Activated CD4-positive, alpha-beta T cell treated with anti-CD3 and anti-CD28 coated beads, Interleukin-2, amount 50 U/mL, for 16 hours (primary cell): ENCODE measurements around the gene ADAMTS12.

Experiments
- DNase-seq: peaks from one replicate; pipeline ENCODE4 v3.0.0-alpha.2; 2020

ADAMTS12 gene

GRCh38 chr5:33748754-33749153 lies 143.0 kb downstream of the ADAMTS12 start:
- no peak for DNase-seq

- no peak for DNase-seq
Observed at GRCh38 chr5:33745101-33745770, 146.6 kb downstream of the ADAMTS12 start.

- DNase-seq: no peak
Observed at GRCh38 chr5:33743099-33743498, 148.7 kb downstream of the ADAMTS12 start.

GRCh38 chr5:33742181-33742580 lies 149.6 kb downstream of the ADAMTS12 start:
- DNase-seq: no peak

GRCh38 chr5:33738967-33739366 lies 152.8 kb downstream of the ADAMTS12 start:
- no peak for DNase-seq

GRCh38 chr5:33738097-33738496 lies 153.7 kb downstream of the ADAMTS12 start:
- DNase-seq: no peak

GRCh38 chr5:33737697-33738096 lies 154.1 kb downstream of the ADAMTS12 start:
- DNase-seq: no peak

- DNase-seq: no peak
Observed at GRCh38 chr5:33737284-33737683, 154.5 kb downstream of the ADAMTS12 start.

- no peak for DNase-seq
Observed at GRCh38 chr5:33736510-33736909, 155.3 kb downstream of the ADAMTS12 start.

- no peak for DNase-seq
Observed at GRCh38 chr5:33735072-33735471, 156.7 kb downstream of the ADAMTS12 start.

GRCh38 chr5:33734537-33734936 lies 157.3 kb downstream of the ADAMTS12 start:
- DNase-seq: no peak

- DNase-seq: no peak
Observed at GRCh38 chr5:33733225-33733624, 158.6 kb downstream of the ADAMTS12 start.

- DNase-seq: no peak
Observed at GRCh38 chr5:33726422-33727165, 165.2 kb downstream of the ADAMTS12 start.

GRCh38 chr5:33725806-33726205 lies 166.0 kb downstream of the ADAMTS12 start:
- DNase-seq: no peak

- no peak for DNase-seq
Observed at GRCh38 chr5:33721491-33722200, 170.1 kb downstream of the ADAMTS12 start.

- DNase-seq: no peak
Observed at GRCh38 chr5:33720176-33720575, 171.6 kb downstream of the ADAMTS12 start.

GRCh38 chr5:33719769-33720168 lies 172.0 kb downstream of the ADAMTS12 start:
- DNase-seq: no peak

GRCh38 chr5:33715661-33716060 lies 176.1 kb downstream of the ADAMTS12 start:
- no peak for DNase-seq

- no peak for DNase-seq
Observed at GRCh38 chr5:33713136-33713765, 178.5 kb downstream of the ADAMTS12 start.

- no peak for DNase-seq
Observed at GRCh38 chr5:33712664-33713063, 179.1 kb downstream of the ADAMTS12 start.

- no peak for DNase-seq
Observed at GRCh38 chr5:33711094-33711679, 180.6 kb downstream of the ADAMTS12 start.

GRCh38 chr5:33702867-33703266 lies 188.9 kb downstream of the ADAMTS12 start:
- DNase-seq: no peak

GRCh38 chr5:33701951-33702350 lies 189.8 kb downstream of the ADAMTS12 start:
- DNase-seq: no peak
